ENCODE measurements around the gene KRT16. TPM values are rescaled to one million over a fixed set of nuclear protein-coding genes. Genes with fewer than 3 reads are reported as not detected.
"Not testable (repeated sequence)": the region's sequence is repeated elsewhere in the genome, so short reads cannot be mapped to it uniquely, and the experiment has no call there.

Gene KRT16
- total RNA-seq, 4 donors from 2014 or later, result 0.79 TPM; not detected in 3

DNA sequence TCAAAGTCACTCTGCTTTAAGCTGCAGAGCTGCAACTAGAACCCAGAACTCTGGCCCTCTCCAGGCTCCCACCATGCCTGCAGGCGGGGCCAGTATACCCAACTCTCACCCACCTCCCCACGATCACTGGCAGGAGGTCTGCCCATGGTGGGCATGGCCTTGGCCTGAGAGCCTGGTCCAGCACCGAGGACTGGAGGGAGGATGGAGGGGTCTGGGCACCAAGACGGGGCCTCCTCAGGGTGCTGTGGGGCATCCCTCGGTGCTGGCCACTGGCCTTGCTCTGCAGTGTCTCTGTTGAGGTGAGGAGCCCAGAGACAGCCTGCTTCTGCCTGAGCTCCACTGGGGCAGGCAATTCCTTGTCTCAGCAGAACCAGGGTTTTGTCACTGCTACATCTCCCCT lies 1.5 kb upstream of the KRT16 start:
- intact Hi-C loops (cut with DNase I; ENCODE audit: low total_unique reads) (no loop called here), in situ Hi-C loops (cut with MboI; ENCODE audit: low pct_ligation_motif_present in 1 of 4, low pct_unique_long_range_greater_than_20kb in 1 of 4, low sequenced_read_pairs in 3 of 4) (no loop called here)
- no peak overlapping the region for H3K27ac ChIP-seq
- TF ChIP-seq POLR2AphosphoS5 (IDR thresholded peaks at IDR 0.05), result no peak
- TF ChIP-seq EP300 (IDR thresholded peaks at IDR 0.05; ENCODE audit: low read depth), result no peak
- TF ChIP-seq, protein P1, sequence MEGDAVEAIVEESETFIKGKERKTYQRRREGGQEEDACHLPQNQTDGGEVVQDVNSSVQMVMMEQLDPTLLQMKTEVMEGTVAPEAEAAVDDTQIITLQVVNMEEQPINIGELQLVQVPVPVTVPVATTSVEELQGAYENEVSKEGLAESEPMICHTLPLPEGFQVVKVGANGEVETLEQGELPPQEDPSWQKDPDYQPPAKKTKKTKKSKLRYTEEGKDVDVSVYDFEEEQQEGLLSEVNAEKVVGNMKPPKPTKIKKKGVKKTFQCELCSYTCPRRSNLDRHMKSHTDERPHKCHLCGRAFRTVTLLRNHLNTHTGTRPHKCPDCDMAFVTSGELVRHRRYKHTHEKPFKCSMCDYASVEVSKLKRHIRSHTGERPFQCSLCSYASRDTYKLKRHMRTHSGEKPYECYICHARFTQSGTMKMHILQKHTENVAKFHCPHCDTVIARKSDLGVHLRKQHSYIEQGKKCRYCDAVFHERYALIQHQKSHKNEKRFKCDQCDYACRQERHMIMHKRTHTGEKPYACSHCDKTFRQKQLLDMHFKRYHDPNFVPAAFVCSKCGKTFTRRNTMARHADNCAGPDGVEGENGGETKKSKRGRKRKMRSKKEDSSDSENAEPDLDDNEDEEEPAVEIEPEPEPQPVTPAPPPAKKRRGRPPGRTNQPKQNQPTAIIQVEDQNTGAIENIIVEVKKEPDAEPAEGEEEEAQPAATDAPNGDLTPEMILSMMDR (IDR thresholded peaks at IDR 0.05), result no peak
- no peak for TF ChIP-seq POLR2A (IDR thresholded peaks at IDR 0.05)
- H3K9me3 ChIP-seq, result no peaks in the 10 kb centered on the region
- WGBS, 2 donors (ENCODE audit: low coverage in 1 of 2), result 88% methylated on average over 5 of the region's 5 CpGs; no CpG with 5 or more reads in 1 of the 2 donors
- H3K36me3 ChIP-seq, result no peaks in the 10 kb centered on the region
- H3K27me3 ChIP-seq, result peaks cover 7% of the 10 kb centered on the region
- H3K4me3 ChIP-seq, result no peak overlapping the region
- no peak for DNase-seq
- no peaks in the 10 kb centered on the region for H3K4me1 ChIP-seq

DNA sequence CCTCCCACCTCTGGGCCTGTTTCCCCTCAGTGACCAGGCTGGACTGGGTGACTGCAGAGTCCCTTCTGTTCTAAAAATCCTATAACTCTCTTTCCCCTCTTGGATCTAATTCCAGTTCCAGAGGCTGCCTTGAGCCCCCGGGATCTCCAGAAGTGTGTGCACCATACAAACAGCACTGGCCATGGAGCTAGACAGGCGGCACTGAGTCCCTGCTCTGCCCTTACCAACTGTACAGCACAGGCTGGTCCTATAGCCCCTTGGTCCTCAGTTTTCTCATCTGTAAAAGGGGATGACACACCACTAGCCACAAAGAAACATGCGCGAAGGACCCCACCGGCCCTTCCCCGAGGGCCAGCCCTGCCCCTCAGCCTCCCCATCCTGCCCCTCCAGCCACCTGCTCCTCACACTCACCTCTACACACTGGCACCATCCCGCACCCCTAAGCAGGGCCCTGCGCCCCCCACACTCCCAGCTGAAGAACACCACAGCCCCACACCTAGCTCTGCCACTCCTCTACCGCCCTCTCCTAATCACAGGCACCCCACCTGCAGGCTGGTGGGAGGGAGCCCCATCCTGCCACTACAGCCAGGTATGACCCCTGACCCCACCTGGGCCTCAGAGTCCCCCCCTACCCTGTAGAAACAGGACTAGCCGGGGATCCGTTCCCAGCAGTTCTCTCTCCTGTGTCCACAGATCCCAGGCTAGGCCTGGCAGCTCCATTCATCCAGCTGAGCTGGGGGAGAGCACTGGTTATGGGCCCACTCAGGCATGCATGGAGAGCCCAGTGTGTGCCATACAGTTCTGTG lies 913 bp upstream of the KRT16 start:
- Histone ChIP-seq H3K4me3 (no peak overlapping the region), H3K4me1 (no peaks in the 10 kb centered on the region), H3K9me3 (no peaks in the 10 kb centered on the region), H3K36me3 (no peaks in the 10 kb centered on the region), H3K27me3 (peaks cover 7% of the 10 kb centered on the region), H3K27ac (no peak overlapping the region)
- WGBS, 2 donors (ENCODE audit: low coverage in 1 of 2), result 75 to 78% methylated on average over 2 to 5 of the region's 11 CpGs
- in situ Hi-C loops (cut with MboI; ENCODE audit: low pct_ligation_motif_present in 1 of 4, low pct_unique_long_range_greater_than_20kb in 1 of 4, low sequenced_read_pairs in 3 of 4) (no loop called here), intact Hi-C loops (cut with DNase I; ENCODE audit: low total_unique reads) (no loop called here)
- DNase-seq, result no peak
- TF ChIP-seq POLR2AphosphoS5 (IDR thresholded peaks at IDR 0.05) (no peak), POLR2A (IDR thresholded peaks at IDR 0.05) (no peak), EP300 (IDR thresholded peaks at IDR 0.05; ENCODE audit: low read depth) (no peak)
- TF ChIP-seq, protein P1 (IDR thresholded peaks at IDR 0.05), result no peak

DNA sequence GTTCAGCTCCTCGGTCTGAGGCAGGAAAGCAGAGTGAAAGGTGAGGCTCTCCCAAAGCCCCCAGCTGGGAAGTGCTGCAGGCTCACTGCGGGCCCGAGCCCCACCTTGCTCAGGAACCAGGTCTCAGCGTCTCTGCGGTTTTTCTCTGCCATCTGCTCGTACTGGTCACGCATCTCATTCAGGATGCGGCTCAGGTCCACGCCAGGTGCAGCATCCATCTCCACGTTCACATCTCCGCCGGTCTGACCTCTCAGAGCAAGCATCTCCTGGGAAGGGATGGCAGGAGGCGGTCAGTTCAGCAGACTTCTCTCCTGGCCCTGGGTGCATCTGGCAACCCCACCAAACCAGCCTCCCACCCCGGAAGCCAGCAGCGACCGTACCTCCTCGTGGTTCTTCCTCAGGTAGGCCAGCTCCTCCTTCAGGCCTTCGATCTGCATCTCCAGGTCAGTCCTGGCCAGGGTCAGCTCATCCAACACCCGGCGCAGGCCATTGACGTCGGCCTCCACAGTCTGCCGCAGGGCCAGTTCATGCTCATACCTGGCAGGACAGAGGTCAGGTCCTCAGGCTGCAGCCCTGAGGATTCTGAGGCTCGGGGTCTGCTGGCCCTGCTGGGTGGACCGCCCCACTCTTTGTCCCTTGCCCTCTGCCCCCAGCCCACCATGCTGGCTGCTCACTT lies 1.5 kb downstream of the KRT16 start:
- Histone ChIP-seq H3K27me3 (peaks cover 7% of the 10 kb centered on the region), H3K27ac (no peak overlapping the region), H3K4me3 (no peak overlapping the region), H3K9me3 (peaks cover 0 to 8% of the 10 kb centered on the region in 2 donors), H3K4me1 (no peaks in the 10 kb centered on the region), H3K36me3 (no peaks in the 10 kb centered on the region)
- intact Hi-C loops (cut with DNase I; ENCODE audit: low total_unique reads), result no loop called here
- no peak for TF ChIP-seq EP300 (IDR thresholded peaks at IDR 0.05; ENCODE audit: low read depth)
- TF ChIP-seq, protein P1 (IDR thresholded peaks at IDR 0.05), result no peak
- TF ChIP-seq POLR2AphosphoS5 (IDR thresholded peaks at IDR 0.05), result no peak
- no peak for TF ChIP-seq POLR2A (IDR thresholded peaks at IDR 0.05)
- no peak for DNase-seq
- WGBS, 2 donors (ENCODE audit: low coverage in 1 of 2), result 80 to 91% methylated on average over 2 to 23 of the region's 25 CpGs
- in situ Hi-C loops (cut with MboI; ENCODE audit: low pct_ligation_motif_present in 1 of 4, low pct_unique_long_range_greater_than_20kb in 1 of 4, low sequenced_read_pairs in 3 of 4), result no loop called here

DNA sequence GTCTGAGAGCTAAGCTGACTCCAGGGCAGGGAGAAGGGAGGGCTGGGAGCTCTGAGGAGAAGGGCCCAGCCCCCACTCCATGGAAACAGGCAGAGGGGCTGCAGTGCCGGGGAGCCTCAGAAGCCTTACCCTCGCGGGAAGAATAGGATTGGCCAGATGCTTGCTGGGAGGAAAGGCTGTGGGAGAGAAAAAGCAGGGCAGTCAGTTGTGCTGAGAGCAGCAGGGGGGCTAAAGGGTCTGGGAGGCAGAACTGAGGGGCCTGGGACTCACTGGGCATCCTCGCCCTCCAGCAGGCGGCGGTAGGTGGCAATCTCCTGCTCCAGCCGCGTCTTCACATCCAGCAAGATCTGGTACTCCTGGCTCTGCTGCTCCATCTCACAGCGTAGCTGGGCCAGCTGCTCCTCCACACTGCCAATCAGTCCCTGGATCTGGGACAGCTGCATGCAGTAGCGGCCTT lies 2.5 kb downstream of the KRT16 start:
- DNase-seq; H3K4me3 ChIP-seq; intact Hi-C loops (cut with DNase I; ENCODE audit: low total_unique reads); in situ Hi-C loops (cut with MboI; ENCODE audit: low pct_ligation_motif_present in 1 of 4, low pct_unique_long_range_greater_than_20kb in 1 of 4, low sequenced_read_pairs in 3 of 4); H3K36me3 ChIP-seq; H3K9me3 ChIP-seq; H3K4me1 ChIP-seq; H3K27ac ChIP-seq; H3K27me3 ChIP-seq: not testable (repeated sequence)
- 20 to 27% methylated on average over 1 to 10 of the region's 10 CpGs for WGBS, 2 donors (ENCODE audit: low coverage in 1 of 2)

DNA sequence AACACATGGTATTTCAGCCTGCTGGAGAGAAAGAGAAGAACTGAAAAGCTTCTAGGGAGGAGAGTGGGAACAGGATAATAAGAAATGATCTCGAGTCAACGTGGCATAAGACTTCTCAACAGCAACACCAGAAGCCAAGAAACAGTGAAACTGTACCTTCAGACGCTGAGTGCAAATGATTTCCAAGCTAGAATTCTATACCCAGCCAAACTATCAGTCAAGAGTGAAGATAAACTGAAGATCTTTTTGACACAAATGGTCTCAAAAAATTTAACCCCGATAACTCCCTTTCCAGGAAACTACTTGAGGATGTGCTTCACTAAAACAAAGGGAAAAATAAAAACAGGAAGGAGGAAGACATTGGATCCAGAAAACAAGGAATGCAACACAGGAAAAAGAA lies 5.6 kb downstream of the KRT16 start:
- H3K27me3 ChIP-seq; H3K9me3 ChIP-seq; H3K4me3 ChIP-seq; in situ Hi-C loops (cut with MboI; ENCODE audit: low pct_ligation_motif_present in 1 of 4, low pct_unique_long_range_greater_than_20kb in 1 of 4, low sequenced_read_pairs in 3 of 4); H3K36me3 ChIP-seq; H3K4me1 ChIP-seq; H3K27ac ChIP-seq; intact Hi-C loops (cut with DNase I; ENCODE audit: low total_unique reads); DNase-seq: not testable (repeated sequence)
- 93% methylated on average over 4 of the region's 4 CpGs; no CpG with 5 or more reads in 1 of the 2 donors for WGBS, 2 donors (ENCODE audit: low coverage in 1 of 2)

Measured in transverse colon (tissue), 4 donors.